ENCODE measurements around the gene CLDN5.

DNA sequence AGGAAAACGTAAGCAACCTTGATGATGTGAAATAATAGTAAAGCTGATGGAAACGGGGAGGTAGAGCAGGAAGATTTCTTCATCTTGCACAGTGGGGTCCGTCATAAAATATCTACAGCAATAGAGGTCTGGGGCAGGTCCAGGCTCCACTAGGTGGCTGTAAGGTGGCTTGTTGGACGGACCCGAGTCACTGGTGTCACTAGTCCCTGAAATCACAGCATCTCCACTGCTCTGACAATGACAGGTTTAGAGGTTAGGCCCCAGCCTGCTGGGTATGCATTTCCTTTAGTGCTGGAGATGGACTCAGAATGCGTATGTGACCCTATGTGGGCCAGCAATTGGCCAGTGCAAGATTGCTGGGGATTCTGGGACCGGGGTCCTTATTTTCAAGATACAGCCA lies 25.2 kb upstream of the CLDN5 start:
- TF ChIP-seq, protein P1, sequence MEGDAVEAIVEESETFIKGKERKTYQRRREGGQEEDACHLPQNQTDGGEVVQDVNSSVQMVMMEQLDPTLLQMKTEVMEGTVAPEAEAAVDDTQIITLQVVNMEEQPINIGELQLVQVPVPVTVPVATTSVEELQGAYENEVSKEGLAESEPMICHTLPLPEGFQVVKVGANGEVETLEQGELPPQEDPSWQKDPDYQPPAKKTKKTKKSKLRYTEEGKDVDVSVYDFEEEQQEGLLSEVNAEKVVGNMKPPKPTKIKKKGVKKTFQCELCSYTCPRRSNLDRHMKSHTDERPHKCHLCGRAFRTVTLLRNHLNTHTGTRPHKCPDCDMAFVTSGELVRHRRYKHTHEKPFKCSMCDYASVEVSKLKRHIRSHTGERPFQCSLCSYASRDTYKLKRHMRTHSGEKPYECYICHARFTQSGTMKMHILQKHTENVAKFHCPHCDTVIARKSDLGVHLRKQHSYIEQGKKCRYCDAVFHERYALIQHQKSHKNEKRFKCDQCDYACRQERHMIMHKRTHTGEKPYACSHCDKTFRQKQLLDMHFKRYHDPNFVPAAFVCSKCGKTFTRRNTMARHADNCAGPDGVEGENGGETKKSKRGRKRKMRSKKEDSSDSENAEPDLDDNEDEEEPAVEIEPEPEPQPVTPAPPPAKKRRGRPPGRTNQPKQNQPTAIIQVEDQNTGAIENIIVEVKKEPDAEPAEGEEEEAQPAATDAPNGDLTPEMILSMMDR (IDR thresholded peaks at IDR 0.05; ENCODE audit: low read length): no peak
- TF ChIP-seq EZH2phosphoT487 (IDR thresholded peaks at IDR 0.05; ENCODE audit: low read length) (no peak), EZH2 (optimal IDR thresholded peaks at IDR 0.05; ENCODE audit: low read depth, low read length) (no peak)
